ENCODE results near the gene NME9. TPM values are rescaled to one million over a fixed set of nuclear protein-coding genes. Genes with fewer than 3 reads are reported as not detected.

NME9 gene
- total and polyA plus RNA-seq, 5 donors, result 0.09 to 0.35 (median 0.17) TPM; not detected in 2

GRCh38 chr3:138361561-138361971, 31.9 kb upstream of the NME9 start:
- Histone ChIP-seq H3K27me3 (ENCODE audit: control insufficient read depth, insufficient read depth) (no peaks in the 10 kb centered on the region), H3K27ac (ENCODE audit: low read length) (peak overlapping the region; percentile 89), H3K9me3 (ENCODE audit: control insufficient read depth, low read length) (no peaks in the 10 kb centered on the region), H3K4me1 (ENCODE audit: control insufficient read depth, insufficient read depth, low read length) (peaks cover 36% of the 10 kb centered on the region), H3K4me3 (ENCODE audit: low read length) (no peak overlapping the region)
- WGBS, result 70% methylated on average over 7 of the region's 7 CpGs
- DNase-seq (no peak), ATAC-seq (no peak)
- intact Hi-C loops (cut with DNase I), result no loop called here

GRCh38 chr3:138360869-138361525, 31.3 kb upstream of the NME9 start:
- peak overlapping the region; percentile 89 for H3K27ac ChIP-seq (ENCODE audit: low read length)
- intact Hi-C loops (cut with DNase I), result no loop called here
- no peak for DNase-seq
- ATAC-seq, result no peak
- peaks cover 34% of the 10 kb centered on the region for H3K4me1 ChIP-seq (ENCODE audit: control insufficient read depth, insufficient read depth, low read length)
- H3K9me3 ChIP-seq (ENCODE audit: control insufficient read depth, low read length), result no peaks in the 10 kb centered on the region
- H3K27me3 ChIP-seq (ENCODE audit: control insufficient read depth, insufficient read depth), result no peaks in the 10 kb centered on the region
- 82% methylated on average over 9 of the region's 9 CpGs for WGBS
- no peak overlapping the region for H3K4me3 ChIP-seq (ENCODE audit: low read length)

GRCh38 chr3:138359919-138360868, 30.5 kb upstream of the NME9 start:
- Histone ChIP-seq H3K27ac (ENCODE audit: low read length) (peak overlapping the region; percentile 89), H3K4me1 (ENCODE audit: control insufficient read depth, insufficient read depth, low read length) (peaks cover 29% of the 10 kb centered on the region), H3K27me3 (ENCODE audit: control insufficient read depth, insufficient read depth) (no peaks in the 10 kb centered on the region), H3K4me3 (ENCODE audit: low read length) (no peak overlapping the region), H3K9me3 (ENCODE audit: control insufficient read depth, low read length) (no peaks in the 10 kb centered on the region)
- intact Hi-C loops (cut with DNase I), result no loop called here
- ATAC-seq (peak; percentile 45 to 69), DNase-seq (peak; percentile 71 to 84 (median 83))
- WGBS, result 70% methylated on average over 15 of the region's 15 CpGs

- DNase-seq, result no peak
- H3K9me3 ChIP-seq (ENCODE audit: control insufficient read depth, low read length), result no peaks in the 10 kb centered on the region
- 55% methylated on average over 7 of the region's 7 CpGs for WGBS
- H3K27me3 ChIP-seq (ENCODE audit: control insufficient read depth, insufficient read depth), result no peaks in the 10 kb centered on the region
- H3K27ac ChIP-seq (ENCODE audit: low read length), result peak overlapping the region; percentile 53
- no peak for ATAC-seq
- H3K4me3 ChIP-seq (ENCODE audit: low read length), result no peak overlapping the region
- peaks cover 30% of the 10 kb centered on the region for H3K4me1 ChIP-seq (ENCODE audit: control insufficient read depth, insufficient read depth, low read length)
- intact Hi-C loops (cut with DNase I), result no loop called here
These were observed 29.7 kb upstream of the NME9 start for GRCh38 chr3:138359148-138359918.

GRCh38 chr3:138356730-138357405, 27.2 kb upstream of the NME9 start:
- peak overlapping the region; percentile 61 for H3K27ac ChIP-seq (ENCODE audit: low read length)
- no peaks in the 10 kb centered on the region for H3K9me3 ChIP-seq (ENCODE audit: control insufficient read depth, low read length)
- peak; percentile 58 to 72 (median 71) for DNase-seq
- ATAC-seq, result peak; percentile 42 to 81
- WGBS, result 33% methylated on average over 7 of the region's 7 CpGs
- H3K27me3 ChIP-seq (ENCODE audit: control insufficient read depth, insufficient read depth), result no peaks in the 10 kb centered on the region
- no peak overlapping the region for H3K4me3 ChIP-seq (ENCODE audit: low read length)
- intact Hi-C loops (cut with DNase I), result no loop called here
- H3K4me1 ChIP-seq (ENCODE audit: control insufficient read depth, insufficient read depth, low read length), result peaks cover 32% of the 10 kb centered on the region

- H3K9me3 ChIP-seq (ENCODE audit: control insufficient read depth, low read length), result no peaks in the 10 kb centered on the region
- 75% methylated on average over 3 of the region's 3 CpGs for WGBS
- intact Hi-C loops (cut with DNase I), result no loop called here
- H3K27ac ChIP-seq (ENCODE audit: low read length), result no peak overlapping the region
- H3K4me1 ChIP-seq (ENCODE audit: control insufficient read depth, insufficient read depth, low read length), result peaks cover 28% of the 10 kb centered on the region
- no peaks in the 10 kb centered on the region for H3K27me3 ChIP-seq (ENCODE audit: control insufficient read depth, insufficient read depth)
- DNase-seq, result no peak
- ATAC-seq, result no peak
- no peak overlapping the region for H3K4me3 ChIP-seq (ENCODE audit: low read length)
These were observed 25.4 kb upstream of the NME9 start for GRCh38 chr3:138355071-138355470.

- no peak overlapping the region for H3K4me3 ChIP-seq (ENCODE audit: low read length)
- no peak for ATAC-seq
- no peak for DNase-seq
- H3K4me1 ChIP-seq (ENCODE audit: control insufficient read depth, insufficient read depth, low read length), result peaks cover 25% of the 10 kb centered on the region
- H3K9me3 ChIP-seq (ENCODE audit: control insufficient read depth, low read length), result no peaks in the 10 kb centered on the region
- H3K27ac ChIP-seq (ENCODE audit: low read length), result no peak overlapping the region
- intact Hi-C loops (cut with DNase I), result no loop called here
- no peaks in the 10 kb centered on the region for H3K27me3 ChIP-seq (ENCODE audit: control insufficient read depth, insufficient read depth)
These were observed 24.7 kb upstream of the NME9 start for GRCh38 chr3:138354376-138354775.

GRCh38 chr3:138351916-138352550, 22.4 kb upstream of the NME9 start:
- intact Hi-C loops (cut with DNase I), result no loop called here
- 79% methylated on average over 5 of the region's 5 CpGs for WGBS
- H3K9me3 ChIP-seq (ENCODE audit: control insufficient read depth, low read length), result no peaks in the 10 kb centered on the region
- no peaks in the 10 kb centered on the region for H3K27me3 ChIP-seq (ENCODE audit: control insufficient read depth, insufficient read depth)
- no peak overlapping the region for H3K4me3 ChIP-seq (ENCODE audit: low read length)
- ATAC-seq (peak; percentile 14 to 22), DNase-seq (no peak)
- peaks cover 15% of the 10 kb centered on the region for H3K4me1 ChIP-seq (ENCODE audit: control insufficient read depth, insufficient read depth, low read length)
- H3K27ac ChIP-seq (ENCODE audit: low read length), result peak overlapping the region; percentile 74

- Histone ChIP-seq H3K4me1 (ENCODE audit: control insufficient read depth, insufficient read depth, low read length) (peaks cover 12% of the 10 kb centered on the region), H3K9me3 (ENCODE audit: control insufficient read depth, low read length) (no peaks in the 10 kb centered on the region), H3K27me3 (ENCODE audit: control insufficient read depth, insufficient read depth) (no peaks in the 10 kb centered on the region), H3K4me3 (ENCODE audit: low read length) (no peak overlapping the region), H3K27ac (ENCODE audit: low read length) (peak overlapping the region; percentile 37)
- intact Hi-C loops (cut with DNase I), result no loop called here
- ATAC-seq (no peak), DNase-seq (no peak)
These were observed 21.5 kb upstream of the NME9 start for GRCh38 chr3:138351151-138351550.
